PFSK-1 (cell line): ENCODE measurements around the gene NCOA5.

Experiments
- POLR2AphosphoS5 ChIP-seq: IDR thresholded peaks from 2 replicates; pipeline ENCODE4 v1.6.1; 2012; ENCODE audit warnings: low read depth, mild to moderate bottlenecking, control low read depth, low read length, moderate library complexity
- TAF1 ChIP-seq: IDR thresholded peaks from 2 replicates; pipeline ENCODE4 v1.6.1; 2012; ENCODE audit warnings: low read length, control low read depth, borderline replicate concordance; ENCODE audit not compliant: insufficient read depth
- TF ChIP-seq, protein P1 (sequence below), 2 experiments: IDR thresholded peaks; 2 replicates each; pipeline versions ENCODE4 v1.6.1 to v1.8.0; 2011 to 2012; ENCODE audit warnings: low read depth in 2 of 2, low read length in 2 of 2, control low read depth in 1 of 2, inconsistent platforms in 1 of 2, mild to moderate bottlenecking in 1 of 2, moderate library complexity in 1 of 2; ENCODE audit not compliant: insufficient read depth in 1 of 2

DNA sequence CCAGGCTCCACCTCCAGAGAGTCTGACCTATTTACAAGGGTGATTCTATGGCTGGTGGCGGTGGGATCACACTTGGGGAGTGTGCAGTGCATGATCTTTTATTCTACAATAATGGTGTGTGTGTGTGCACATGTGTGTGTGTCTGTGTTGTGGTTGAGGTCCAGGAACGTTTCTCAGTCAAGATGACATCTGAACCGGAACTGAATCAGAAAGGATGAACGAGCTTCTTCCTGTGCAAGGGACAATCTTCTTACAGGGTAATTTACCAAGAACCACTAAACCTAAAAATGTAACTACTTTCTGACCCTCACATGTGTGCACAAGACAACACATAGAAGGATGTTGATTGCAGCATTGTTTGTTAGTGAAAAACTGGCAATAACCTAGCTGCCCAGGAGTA is 72.5 kb downstream of the NCOA5 start:
- TF ChIP-seq TAF1, result no peak
- TF ChIP-seq, protein P1, sequence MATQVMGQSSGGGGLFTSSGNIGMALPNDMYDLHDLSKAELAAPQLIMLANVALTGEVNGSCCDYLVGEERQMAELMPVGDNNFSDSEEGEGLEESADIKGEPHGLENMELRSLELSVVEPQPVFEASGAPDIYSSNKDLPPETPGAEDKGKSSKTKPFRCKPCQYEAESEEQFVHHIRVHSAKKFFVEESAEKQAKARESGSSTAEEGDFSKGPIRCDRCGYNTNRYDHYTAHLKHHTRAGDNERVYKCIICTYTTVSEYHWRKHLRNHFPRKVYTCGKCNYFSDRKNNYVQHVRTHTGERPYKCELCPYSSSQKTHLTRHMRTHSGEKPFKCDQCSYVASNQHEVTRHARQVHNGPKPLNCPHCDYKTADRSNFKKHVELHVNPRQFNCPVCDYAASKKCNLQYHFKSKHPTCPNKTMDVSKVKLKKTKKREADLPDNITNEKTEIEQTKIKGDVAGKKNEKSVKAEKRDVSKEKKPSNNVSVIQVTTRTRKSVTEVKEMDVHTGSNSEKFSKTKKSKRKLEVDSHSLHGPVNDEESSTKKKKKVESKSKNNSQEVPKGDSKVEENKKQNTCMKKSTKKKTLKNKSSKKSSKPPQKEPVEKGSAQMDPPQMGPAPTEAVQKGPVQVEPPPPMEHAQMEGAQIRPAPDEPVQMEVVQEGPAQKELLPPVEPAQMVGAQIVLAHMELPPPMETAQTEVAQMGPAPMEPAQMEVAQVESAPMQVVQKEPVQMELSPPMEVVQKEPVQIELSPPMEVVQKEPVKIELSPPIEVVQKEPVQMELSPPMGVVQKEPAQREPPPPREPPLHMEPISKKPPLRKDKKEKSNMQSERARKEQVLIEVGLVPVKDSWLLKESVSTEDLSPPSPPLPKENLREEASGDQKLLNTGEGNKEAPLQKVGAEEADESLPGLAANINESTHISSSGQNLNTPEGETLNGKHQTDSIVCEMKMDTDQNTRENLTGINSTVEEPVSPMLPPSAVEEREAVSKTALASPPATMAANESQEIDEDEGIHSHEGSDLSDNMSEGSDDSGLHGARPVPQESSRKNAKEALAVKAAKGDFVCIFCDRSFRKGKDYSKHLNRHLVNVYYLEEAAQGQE (IDR thresholded peaks at IDR 0.05; ENCODE audit: insufficient read depth in 1 of 2, low read depth in 2 of 2, low read length in 2 of 2), result no peak
- no peak for TF ChIP-seq POLR2AphosphoS5
